ENCODE data around the gene TMED4.

GRCh38 chr7:44621034-44621749 is 39.2 kb upstream of the TMED4 start:
- TF ChIP-seq CTCF (conservative IDR thresholded peaks at IDR 0.05; ENCODE audit: low read length): no peak
- no peak for TF ChIP-seq EZH2phosphoT487 (IDR thresholded peaks at IDR 0.05; ENCODE audit: borderline replicate concordance, low read depth, low read length)
